ENCODE data around the gene ANKRA2.
"Not testable (repeated sequence)": the region's sequence is repeated elsewhere in the genome, so short reads cannot be mapped to it uniquely, and the experiment has no call there.

The ANKRA2 gene

GRCh38 chr5:73545403-73545779 is 20.0 kb downstream of the ANKRA2 start:
- no peak for DNase-seq

GRCh38 chr5:73544429-73545402 is 20.7 kb downstream of the ANKRA2 start:
- DNase-seq = no peak

GRCh38 chr5:73542020-73542419 is 23.4 kb downstream of the ANKRA2 start:
- no peak for DNase-seq

- DNase-seq = no peak
Measured at GRCh38 chr5:73540192-73540591, 25.2 kb downstream of the ANKRA2 start.

GRCh38 chr5:73539730-73540129 is 25.7 kb downstream of the ANKRA2 start:
- DNase-seq = no peak

GRCh38 chr5:73534971-73535370 is 30.5 kb downstream of the ANKRA2 start:
- DNase-seq = no peak

GRCh38 chr5:73534011-73534644 is 31.3 kb downstream of the ANKRA2 start:
- no peak for DNase-seq

GRCh38 chr5:73532195-73532594 is 33.2 kb downstream of the ANKRA2 start:
- no peak for DNase-seq

- DNase-seq = no peak
Measured at GRCh38 chr5:73531356-73531755, 34.1 kb downstream of the ANKRA2 start.

GRCh38 chr5:73529081-73529480 is 36.4 kb downstream of the ANKRA2 start:
- DNase-seq = no peak

- DNase-seq = no peak
Measured at GRCh38 chr5:73528248-73528647, 37.2 kb downstream of the ANKRA2 start.

- DNase-seq = no peak
Measured at GRCh38 chr5:73525606-73526203, 39.7 kb downstream of the ANKRA2 start.

- no peak for DNase-seq
Measured at GRCh38 chr5:73523861-73524260, 41.6 kb downstream of the ANKRA2 start.

GRCh38 chr5:73522989-73523388 is 42.5 kb downstream of the ANKRA2 start:
- no peak for DNase-seq

- DNase-seq = peak; percentile 26
Measured at GRCh38 chr5:73519531-73520283, 45.7 kb downstream of the ANKRA2 start.

GRCh38 chr5:73515232-73515631 is 50.2 kb downstream of the ANKRA2 start:
- DNase-seq = no peak

GRCh38 chr5:73514418-73514817 is 51.0 kb downstream of the ANKRA2 start:
- no peak for DNase-seq

GRCh38 chr5:73513996-73514395 is 51.4 kb downstream of the ANKRA2 start:
- DNase-seq = no peak

GRCh38 chr5:73508521-73508920 is 56.9 kb downstream of the ANKRA2 start:
- DNase-seq = not testable (repeated sequence)

- no peak for DNase-seq
Measured at GRCh38 chr5:73507062-73507461, 58.4 kb downstream of the ANKRA2 start.

- DNase-seq = no peak
Measured at GRCh38 chr5:73506459-73506955, 58.9 kb downstream of the ANKRA2 start.

Data from NCI-H1048 (cell line).